Hematopoietic multipotent progenitor cell treated with erythropoietin and hydrocortisone succinate and interleukin-3 and kit ligand, for 4 days (in vitro differentiated cells): ENCODE data around the gene PALD1.

ENCODE experiments used
- DNase-seq: peaks from one replicate; pipeline ENCODE4 v3.0.0-alpha.2; 2015

Gene PALD1

DNA sequence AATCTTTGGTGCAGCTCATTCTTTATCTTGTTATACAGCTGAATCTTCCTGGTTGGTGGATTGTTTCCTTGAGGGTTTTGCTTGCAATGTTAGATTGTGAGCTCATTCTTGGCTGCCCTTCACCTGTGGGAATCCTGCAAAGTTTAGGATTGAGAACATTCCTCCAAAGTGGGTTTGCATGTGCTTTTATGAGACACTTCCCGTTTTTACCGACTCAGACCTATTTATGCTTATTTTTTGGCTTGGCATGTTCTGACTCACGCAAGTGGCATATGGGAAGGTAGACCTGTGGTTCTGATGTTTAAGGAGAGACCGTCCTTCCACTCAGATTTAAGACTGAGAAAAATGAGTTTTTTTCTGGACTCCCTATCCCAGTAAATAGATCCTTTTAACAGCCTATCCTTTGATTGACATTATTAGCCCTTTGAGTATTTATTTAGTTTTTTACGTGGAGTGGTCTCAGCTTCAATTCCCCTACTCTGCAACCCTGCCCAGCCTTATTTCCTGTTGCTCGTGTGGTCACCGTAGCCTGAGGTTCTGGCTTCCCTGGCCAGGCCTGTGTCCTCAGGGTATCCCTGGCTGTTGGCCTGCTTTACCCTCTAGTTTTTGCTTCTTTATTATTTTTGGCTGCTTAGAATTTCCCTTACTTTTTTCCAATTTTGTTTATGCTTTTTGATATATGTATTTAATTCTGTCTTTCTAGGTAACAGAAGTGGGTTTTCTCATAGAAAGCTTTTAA, 137.4 kb downstream of the PALD1 start:
- DNase-seq: peak; percentile 40

DNA sequence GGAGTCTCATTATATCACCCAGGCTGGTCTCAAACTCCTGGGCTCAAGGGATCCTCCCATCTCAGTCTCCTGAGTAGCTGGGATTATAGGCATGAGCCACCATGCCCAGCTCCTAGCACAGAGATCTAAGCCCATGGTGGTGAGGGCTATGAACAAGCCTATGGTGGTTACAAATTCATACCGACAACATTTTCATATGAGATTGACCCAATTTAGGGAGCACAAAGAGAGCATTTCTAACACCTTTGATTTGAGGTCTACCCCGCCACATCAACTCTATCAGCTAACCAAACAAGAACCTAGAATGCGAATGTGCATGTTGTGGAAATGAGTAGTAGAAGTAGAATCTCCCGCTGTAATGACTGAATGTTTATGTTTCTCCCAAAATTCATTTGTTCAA, 138.2 kb downstream of the PALD1 start:
- DNase-seq: no peak
